Heart right ventricle (tissue), 16 donors: ENCODE data around the gene WDR43. TPM values are rescaled to one million over a fixed set of nuclear protein-coding genes. Genes with fewer than 3 reads are reported as not detected.

ENCODE experiments used
- ATAC-seq, 8 donors: fragments of 200-7000 bp; cut with Tn5 transposase; one replicate each; pipeline ENCODE4 v1.9.1; 2020; ENCODE audit warnings: mild to moderate bottlenecking in 8 of 8, moderate library complexity in 8 of 8, moderate number of reproducible peaks in 1 of 8
- DNase-seq, 2 donors: peaks; one replicate each; pipeline ENCODE4 v3.0.0-alpha.2; 2020
- H3K27ac ChIP-seq, 10 donors: fragments of 200-600 bp; sonication (generic) in 2 of 10; one replicate each; pipeline versions ENCODE4 v1.5.0 to v1.8.0; 2020 to 2022; ENCODE audit warnings: mild to moderate bottlenecking in 3 of 10
- H3K27me3 ChIP-seq, 7 donors: fragments of 200-600 bp; one replicate each; pipeline ENCODE4 v1.8.0; 2021 to 2022; ENCODE audit warnings: mild to moderate bottlenecking in 2 of 7
- H3K36me3 ChIP-seq, 9 donors: fragments of 200-600 bp; sonication (generic) in 1 of 9; one replicate each; pipeline versions ENCODE4 v1.5.0 to v1.8.0; 2020 to 2022; ENCODE audit warnings: mild to moderate bottlenecking in 2 of 9
- H3K4me1 ChIP-seq, 9 donors: fragments of 200-600 bp; sonication (generic) in 1 of 9; one replicate each; pipeline versions ENCODE4 v1.5.0 to v1.8.0; 2020 to 2022; ENCODE audit warnings: mild to moderate bottlenecking in 4 of 9
- H3K4me3 ChIP-seq, 10 donors: fragments of 200-600 bp; sonication (generic) in 2 of 10; one replicate each; pipeline versions ENCODE4 v1.5.0 to v1.8.0; 2020 to 2022; ENCODE audit warnings: mild to moderate bottlenecking in 7 of 10, moderate library complexity in 2 of 10
- H3K9me3 ChIP-seq, 11 donors: fragments of 200-600 bp in 10 of 11; sonication (generic) in 2 of 11; one replicate each; pipeline versions ENCODE4 v1.5.0 to v1.8.0; 2013 to 2022; ENCODE audit warnings: mild to moderate bottlenecking in 2 of 11, control low read depth in 1 of 11, moderate library complexity in 1 of 11
- WGBS, 2 donors: extraction: QIAGEN DNeasy Blood & Tissue Kit; methylation state at CpG; one replicate each; pipeline ENCODE4 v1.1.7; 2013; ENCODE audit warnings: inconsistent platforms in 1 of 2; 5-methylcytosine and 5-hydroxymethylcytosine counted together
- intact Hi-C, 10 donors: fragments of 100-400 bp; cut with DNase I; formaldehyde crosslinking; loops; one replicate each; pipeline versions ENCODE4 v1.11.1 to v1.14.2; 2022
- polyA plus RNA-seq, 2 donors: library from polyadenylated mRNA; stranded (reverse); fragments of 200-250 nt; gene quantifications; one replicate each; pipeline ENCODE4 v1.2.3, GENCODE V29; 2013
- total RNA-seq, 10 donors: library from RNA; stranded (reverse); fragmentation: NEBNext Ultra II Directional in 3 of 10; extraction: Animal tissue kit (Norgen Biotek cat#: 25700) in 3 of 10; gene quantifications; one replicate each; pipeline versions ENCODE4 v1.2.1 to v1.2.4, GENCODE V29; 2021 to 2023
- TF ChIP-seq, protein P1 (sequence below), 9 donors: fragments of 200-600 bp; sonication (generic) in 2 of 9; IDR thresholded peaks; one replicate each; pipeline versions ENCODE4 v1.5.0 to v1.8.0; 2021 to 2022; ENCODE audit warnings: antibody characterized with exemption in 9 of 9, mild to moderate bottlenecking in 5 of 9, moderate library complexity in 1 of 9
- donor health status: Arrhythmogenic right ventricular cardiomyopathy.
- donor health status: ischemic (EF 13 %, LVEDD 7.1; RV severe dilation, severe dysfunction).
- donor health status: healthy with polysubstance abuse.
- donor health status: DM: no; HTN: yes; CAD: no.
- donor health status: DM: no; HTN: no; CAD: no.
- donor health status: ischemic (EF 25% LVEDD 6.9; RV normal size, moderate dysfunction).
- donor health status: ischemic (EF 25% LVEDD 5.7; RV mildly dilated, moderate dysfunction).
- donor health status: healthy.
- donor health status: DM: yes; HTN: yes; CAD: no.
- donor health status: Ischemic cardiomyopathy.
- donor health status: ischemic (EF 35%, LVEDD 5.7; RV mildly dilated, moderate dysfunction).
- donor health status: nonischemic (EF 11% LVEDD 7.7; RV severe dilation, severe dysfunction).
- donor health status: DM: yes; HTN: yes; CAD: no.
- donor health status: PGD.
- donor health status: ischemic (EF 29% LVEDD 5.4; RV normal size, mild dysfunction).
- donor health status: nonischemic (EF 23%, LVEDD 6.1; RV moderate dilation, normal function).

The WDR43 gene
- total and polyA plus RNA-seq, 12 donors = 5.9 to 42.1 (median 22.3) TPM

DNA sequence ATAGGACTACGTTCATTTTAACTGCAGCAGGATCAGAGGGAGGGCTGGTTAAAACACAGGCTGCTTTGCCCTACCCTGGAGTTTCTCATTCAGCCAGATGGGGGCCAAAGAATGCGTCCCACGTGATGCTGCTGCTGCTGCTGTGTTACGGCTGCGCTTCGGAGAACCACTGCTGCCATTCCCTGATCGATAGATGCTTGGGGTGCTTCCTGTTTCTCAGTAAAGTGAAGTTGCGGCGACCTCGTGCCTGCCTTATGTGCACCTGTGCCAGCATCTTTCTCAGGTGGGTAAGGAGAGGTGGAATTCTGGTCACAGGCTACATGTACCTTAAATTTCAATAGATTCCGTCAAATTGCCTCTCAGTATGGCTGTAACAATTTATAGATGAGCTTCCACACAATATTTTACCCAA, 62.0 kb downstream of the WDR43 start:
- H3K9me3 ChIP-seq = no peaks in the 10 kb centered on the region
- intact Hi-C loops = loop anchor here in 7 of 10 donors (5.0 to 10.0 kb wide), 8 partner anchors 56 to 1118 kb away; no protein-coding TSS in a partner anchor
- H3K27ac ChIP-seq = no peak overlapping the region
- peak overlapping the region in 2 of 10 donors; percentile 13 to 21 for H3K4me3 ChIP-seq
- H3K36me3 ChIP-seq = no peaks in the 10 kb centered on the region
- TF ChIP-seq, protein P1, sequence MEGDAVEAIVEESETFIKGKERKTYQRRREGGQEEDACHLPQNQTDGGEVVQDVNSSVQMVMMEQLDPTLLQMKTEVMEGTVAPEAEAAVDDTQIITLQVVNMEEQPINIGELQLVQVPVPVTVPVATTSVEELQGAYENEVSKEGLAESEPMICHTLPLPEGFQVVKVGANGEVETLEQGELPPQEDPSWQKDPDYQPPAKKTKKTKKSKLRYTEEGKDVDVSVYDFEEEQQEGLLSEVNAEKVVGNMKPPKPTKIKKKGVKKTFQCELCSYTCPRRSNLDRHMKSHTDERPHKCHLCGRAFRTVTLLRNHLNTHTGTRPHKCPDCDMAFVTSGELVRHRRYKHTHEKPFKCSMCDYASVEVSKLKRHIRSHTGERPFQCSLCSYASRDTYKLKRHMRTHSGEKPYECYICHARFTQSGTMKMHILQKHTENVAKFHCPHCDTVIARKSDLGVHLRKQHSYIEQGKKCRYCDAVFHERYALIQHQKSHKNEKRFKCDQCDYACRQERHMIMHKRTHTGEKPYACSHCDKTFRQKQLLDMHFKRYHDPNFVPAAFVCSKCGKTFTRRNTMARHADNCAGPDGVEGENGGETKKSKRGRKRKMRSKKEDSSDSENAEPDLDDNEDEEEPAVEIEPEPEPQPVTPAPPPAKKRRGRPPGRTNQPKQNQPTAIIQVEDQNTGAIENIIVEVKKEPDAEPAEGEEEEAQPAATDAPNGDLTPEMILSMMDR (IDR thresholded peaks at IDR 0.05) = peak in 1 of 9 donors; percentile 11
- peaks cover 0 to 6% (median 0%) of the 10 kb centered on the region in 7 donors for H3K27me3 ChIP-seq
- WGBS, 2 donors = 10 to 13% methylated on average over 11 of the region's 11 CpGs
- DNase-seq (peak in 1 of 2 donors; percentile 31), ATAC-seq (no peak)
- peaks cover 0 to 34% (median 5%) of the 10 kb centered on the region in 9 donors for H3K4me1 ChIP-seq

DNA sequence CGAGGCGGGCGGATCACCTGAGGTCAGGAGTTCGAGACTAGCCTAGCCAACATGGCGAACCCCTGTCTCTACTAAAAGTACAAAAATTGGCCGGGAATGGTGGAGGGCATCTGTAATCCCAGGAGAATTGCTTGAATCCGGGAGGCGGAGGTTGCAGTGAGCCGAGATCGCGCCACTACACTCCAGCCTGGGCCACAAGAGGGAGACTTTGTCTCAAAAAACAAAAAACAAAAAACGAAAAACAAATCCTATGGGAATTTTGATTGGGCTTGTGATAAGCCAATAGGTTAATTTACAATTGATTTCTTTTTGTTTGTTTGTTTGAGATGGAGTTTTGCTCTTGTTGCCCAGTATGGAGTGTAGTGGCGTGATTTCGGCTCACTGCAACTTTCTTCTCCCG, 62.4 kb downstream of the WDR43 start:
- WGBS, 2 donors = 34 to 67% methylated on average over 15 of the region's 15 CpGs
- peak overlapping the region in 2 of 10 donors; percentile 13 to 21 for H3K4me3 ChIP-seq
- ATAC-seq (no peak), DNase-seq (no peak)
- intact Hi-C loops = loop anchor here in 7 of 10 donors (1.0 to 10.0 kb wide), 9 partner anchors 55 to 1118 kb away; no protein-coding TSS in a partner anchor
- TF ChIP-seq, protein P1 (IDR thresholded peaks at IDR 0.05) = peak; percentile 8 to 60 (median 36)
- H3K27ac ChIP-seq = no peak overlapping the region
- H3K27me3 ChIP-seq = peaks cover 0 to 6% (median 0%) of the 10 kb centered on the region in 7 donors
- peaks cover 0 to 30% (median 5%) of the 10 kb centered on the region in 9 donors for H3K4me1 ChIP-seq
- no peaks in the 10 kb centered on the region for H3K9me3 ChIP-seq
- no peaks in the 10 kb centered on the region for H3K36me3 ChIP-seq

DNA sequence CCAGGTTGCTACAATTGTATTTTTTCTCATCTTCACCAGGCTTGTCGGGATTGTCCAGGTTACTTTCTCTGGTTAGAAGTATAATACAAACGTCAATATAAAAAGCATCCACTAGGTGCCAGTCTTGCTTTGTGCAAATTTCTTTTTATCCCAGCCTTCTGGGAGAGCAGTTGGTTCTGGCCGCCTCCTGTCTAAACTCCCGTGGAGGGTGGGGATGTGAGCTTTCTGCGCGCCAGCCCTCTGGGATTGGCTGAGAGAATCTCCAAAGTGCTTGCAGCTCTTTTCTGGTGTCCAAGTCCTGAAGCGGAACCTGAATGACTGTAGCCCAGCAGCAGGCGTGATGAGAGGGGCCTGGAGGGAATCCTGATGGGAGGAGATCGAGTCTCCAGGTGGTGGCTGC, 64.2 kb downstream of the WDR43 start:
- Histone ChIP-seq H3K36me3 (no peaks in the 10 kb centered on the region), H3K4me1 (peaks cover 0 to 19% (median 5%) of the 10 kb centered on the region in 9 donors), H3K27me3 (peaks cover 0 to 6% (median 0%) of the 10 kb centered on the region in 7 donors), H3K27ac (no peak overlapping the region), H3K4me3 (no peak overlapping the region), H3K9me3 (no peaks in the 10 kb centered on the region)
- intact Hi-C loops = loop anchor here in 9 of 10 donors (1.0 to 10.0 kb wide), 12 partner anchors 54 to 1116 kb away; no protein-coding TSS in a partner anchor
- ATAC-seq = peak; percentile 84 to 95 (median 90)
- WGBS, 2 donors = 18 to 19% methylated on average over 9 of the region's 9 CpGs
- DNase-seq = peak; percentile 60
- TF ChIP-seq, protein P1 (IDR thresholded peaks at IDR 0.05) = peak; percentile 37 to 82 (median 67)

DNA sequence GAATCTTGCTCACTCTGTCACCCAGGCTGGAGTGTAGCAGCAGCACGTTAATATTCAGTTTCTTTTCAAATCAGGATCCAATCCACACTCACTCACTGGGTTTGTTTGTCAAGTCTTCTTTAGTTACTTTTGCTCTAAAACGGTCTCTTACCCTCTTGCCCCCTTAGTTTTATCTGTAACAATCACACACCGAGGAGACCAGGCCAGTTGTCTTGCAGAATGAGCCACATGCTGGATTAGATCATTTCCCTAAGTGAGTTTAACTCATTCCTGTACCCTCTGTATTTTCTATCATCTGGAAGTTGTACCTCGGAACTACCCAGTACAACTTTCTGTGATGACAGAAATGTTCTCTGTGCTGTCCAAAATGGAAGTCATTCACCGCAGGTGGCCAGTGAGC, 65.9 kb downstream of the WDR43 start:
- no peaks in the 10 kb centered on the region for H3K36me3 ChIP-seq
- intact Hi-C loops = loop anchor here in 2 of 10 donors (5.0 to 10.0 kb wide), 3 partner anchors 52 to 884 kb away; no protein-coding TSS in a partner anchor
- no peak overlapping the region for H3K27ac ChIP-seq
- H3K4me1 ChIP-seq = peaks cover 0 to 19% (median 5%) of the 10 kb centered on the region in 9 donors
- no peak for ATAC-seq
- 43 to 51% methylated on average over 5 of the region's 5 CpGs for WGBS, 2 donors
- H3K27me3 ChIP-seq = peaks cover 0 to 6% (median 0%) of the 10 kb centered on the region in 7 donors
- TF ChIP-seq, protein P1 (IDR thresholded peaks at IDR 0.05) = no peak
- H3K4me3 ChIP-seq = no peak overlapping the region
- DNase-seq = no peak
- H3K9me3 ChIP-seq = no peaks in the 10 kb centered on the region
